ENCODE results near the gene STXBP5L. TPM values are rescaled to one million over a fixed set of nuclear protein-coding genes. Genes with fewer than 3 reads are reported as not detected.

STXBP5L gene
- total and polyA plus RNA-seq, 2 of the 4 experiments (the other 2 are of a cell fraction) = not detected

DNA sequence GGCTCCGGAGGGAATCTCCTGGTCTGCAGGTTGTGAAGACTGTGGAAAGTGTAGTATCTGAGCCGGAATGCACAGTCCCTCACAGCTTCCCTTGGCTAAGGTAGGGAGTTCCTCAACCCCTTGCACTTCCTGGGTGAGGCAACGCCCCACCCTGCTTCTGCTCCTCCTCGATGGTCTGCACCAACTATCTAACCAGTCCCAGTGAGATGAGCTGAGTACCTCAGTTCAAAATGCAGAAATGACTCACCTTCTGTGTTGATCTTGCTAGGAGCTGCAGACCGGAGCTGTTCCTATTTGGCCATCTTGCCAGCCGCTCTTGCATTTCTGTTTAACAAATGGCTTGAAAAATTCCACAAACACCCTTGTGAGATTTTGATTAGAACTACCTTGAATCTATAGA lies 156.1 kb downstream of the STXBP5L start:
- dilution Hi-C loops (cut with HindIII; ENCODE audit: low sequenced_read_pairs, unreplicated experiment) = no loop called here
- Histone ChIP-seq H4K20me1 (ENCODE audit: insufficient read depth, low read length) (no peaks in the 10 kb centered on the region), H3K27ac (ENCODE audit: insufficient read depth, low read length) (no peak overlapping the region), H3K27me3 (ENCODE audit: control insufficient read depth, insufficient read depth, low read length) (no peaks in the 10 kb centered on the region), H3K4me2 (ENCODE audit: low read depth, low read length) (no peak overlapping the region), H2AK9ac (replicated peaks; ENCODE audit: low read depth, low read length, poor library complexity) (no peak overlapping the region), H4K5ac (ENCODE audit: low read depth, low read length) (no peak overlapping the region), H3K36me3 (ENCODE audit: control insufficient read depth, insufficient read depth, low read length) (no peaks in the 10 kb centered on the region), H3K9me1 (ENCODE audit: insufficient read depth, low read length) (no peaks in the 10 kb centered on the region), H3K4me1 (ENCODE audit: control insufficient read depth, insufficient read depth, low read length) (no peaks in the 10 kb centered on the region), H3K79me1 (ENCODE audit: low read depth in 1 of 2, low read length in 2 of 2) (no peaks in the 10 kb centered on the region), H2AFZ (replicated peaks; ENCODE audit: low read length, poor library complexity) (no peak overlapping the region), H3K23ac (ENCODE audit: low read depth, low read length) (no peak overlapping the region), H3K4ac (ENCODE audit: low read depth, low read length) (no peak overlapping the region), H3K56ac (ENCODE audit: extremely low read depth, insufficient read depth, low read length) (no peak overlapping the region), H4K91ac (ENCODE audit: insufficient read depth, low read depth, low read length) (no peak overlapping the region), H3K9ac (ENCODE audit: low read depth, low read length) (no peak overlapping the region), H3K4me3 (ENCODE audit: insufficient read depth, low read depth, low read length) (no peak overlapping the region), H2BK120ac (ENCODE audit: low read depth, low read length) (no peak overlapping the region), H3K14ac (replicated peaks; ENCODE audit: low read depth, low read length) (no peak overlapping the region), H2BK15ac (ENCODE audit: low read depth, low read length) (no peak overlapping the region), H4K8ac (ENCODE audit: low read depth in 2 of 2, low read length in 2 of 2) (no peak overlapping the region), H3K18ac (ENCODE audit: low read depth, low read length) (no peak overlapping the region), H2BK5ac (ENCODE audit: low read depth, low read length, poor library complexity, severe bottlenecking) (no peak overlapping the region), H3K9me3 (ENCODE audit: control insufficient read depth, insufficient read depth, low read length) (peaks cover 7% of the 10 kb centered on the region; the same call in 1 of the 2 replicates), H2BK20ac (ENCODE audit: low read depth, low read length) (no peak overlapping the region), H2AK5ac (ENCODE audit: low read depth, low read length) (no peak overlapping the region)
- POLR2A ChIA-PET (ENCODE audit: unreplicated experiment) = no interaction called here
- TF ChIP-seq RAD21 (IDR thresholded peaks at IDR 0.05; ENCODE audit: low read length) (no peak), FOS (IDR thresholded peaks at IDR 0.05; ENCODE audit: low read depth, low read length) (no peak), MXI1 (IDR thresholded peaks at IDR 0.05; ENCODE audit: borderline replicate concordance, low read depth, low read length) (no peak), BHLHE40 (IDR thresholded peaks at IDR 0.05; ENCODE audit: low read depth, low read length) (no peak), POLR2A (IDR thresholded peaks at IDR 0.05; ENCODE audit: low read depth, low read length) (no peak), SMC3 (IDR thresholded peaks at IDR 0.05; ENCODE audit: low read depth, low read length) (no peak), MAFK (IDR thresholded peaks at IDR 0.05; ENCODE audit: low read depth, low read length) (no peak), RFX5 (IDR thresholded peaks at IDR 0.05; ENCODE audit: low read depth, low read length) (no peak), NFE2L2 (IDR thresholded peaks at IDR 0.05; ENCODE audit: low read depth, low read length) (no peak)
- TF ChIP-seq, protein P1, sequence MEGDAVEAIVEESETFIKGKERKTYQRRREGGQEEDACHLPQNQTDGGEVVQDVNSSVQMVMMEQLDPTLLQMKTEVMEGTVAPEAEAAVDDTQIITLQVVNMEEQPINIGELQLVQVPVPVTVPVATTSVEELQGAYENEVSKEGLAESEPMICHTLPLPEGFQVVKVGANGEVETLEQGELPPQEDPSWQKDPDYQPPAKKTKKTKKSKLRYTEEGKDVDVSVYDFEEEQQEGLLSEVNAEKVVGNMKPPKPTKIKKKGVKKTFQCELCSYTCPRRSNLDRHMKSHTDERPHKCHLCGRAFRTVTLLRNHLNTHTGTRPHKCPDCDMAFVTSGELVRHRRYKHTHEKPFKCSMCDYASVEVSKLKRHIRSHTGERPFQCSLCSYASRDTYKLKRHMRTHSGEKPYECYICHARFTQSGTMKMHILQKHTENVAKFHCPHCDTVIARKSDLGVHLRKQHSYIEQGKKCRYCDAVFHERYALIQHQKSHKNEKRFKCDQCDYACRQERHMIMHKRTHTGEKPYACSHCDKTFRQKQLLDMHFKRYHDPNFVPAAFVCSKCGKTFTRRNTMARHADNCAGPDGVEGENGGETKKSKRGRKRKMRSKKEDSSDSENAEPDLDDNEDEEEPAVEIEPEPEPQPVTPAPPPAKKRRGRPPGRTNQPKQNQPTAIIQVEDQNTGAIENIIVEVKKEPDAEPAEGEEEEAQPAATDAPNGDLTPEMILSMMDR (conservative IDR thresholded peaks at IDR 0.05; ENCODE audit: low read depth, low read length) = no peak
- TF ChIP-seq, protein P2, sequence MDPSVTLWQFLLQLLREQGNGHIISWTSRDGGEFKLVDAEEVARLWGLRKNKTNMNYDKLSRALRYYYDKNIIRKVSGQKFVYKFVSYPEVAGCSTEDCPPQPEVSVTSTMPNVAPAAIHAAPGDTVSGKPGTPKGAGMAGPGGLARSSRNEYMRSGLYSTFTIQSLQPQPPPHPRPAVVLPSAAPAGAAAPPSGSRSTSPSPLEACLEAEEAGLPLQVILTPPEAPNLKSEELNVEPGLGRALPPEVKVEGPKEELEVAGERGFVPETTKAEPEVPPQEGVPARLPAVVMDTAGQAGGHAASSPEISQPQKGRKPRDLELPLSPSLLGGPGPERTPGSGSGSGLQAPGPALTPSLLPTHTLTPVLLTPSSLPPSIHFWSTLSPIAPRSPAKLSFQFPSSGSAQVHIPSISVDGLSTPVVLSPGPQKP (IDR thresholded peaks at IDR 0.05; ENCODE audit: borderline replicate concordance, low read depth, low read length) = no peak
- no peak for ATAC-seq (ENCODE audit: low read depth)
- no TSS peak for BruUV-seq (replicated peaks)
- intact Hi-C loops (cut with micrococcal nuclease) = no loop called here
- CTCF ChIA-PET = no interaction called here
- in situ Hi-C loops (cut with MboI; ENCODE audit: low sequenced_read_pairs) = no loop called here
- WGBS, 2 experiments (ENCODE audit: extremely low coverage in 2 of 2, insufficient read length in 1 of 2) = no CpG with 5 or more reads among the region's 6 CpGs
- no peak for DNase-seq
